ENCODE data around the gene MFNG. TPM values are rescaled to one million over a fixed set of nuclear protein-coding genes. Genes with fewer than 3 reads are reported as not detected.

Gene MFNG
- total RNA-seq, 1 experiment from 2014 or later = 3.3 TPM

DNA sequence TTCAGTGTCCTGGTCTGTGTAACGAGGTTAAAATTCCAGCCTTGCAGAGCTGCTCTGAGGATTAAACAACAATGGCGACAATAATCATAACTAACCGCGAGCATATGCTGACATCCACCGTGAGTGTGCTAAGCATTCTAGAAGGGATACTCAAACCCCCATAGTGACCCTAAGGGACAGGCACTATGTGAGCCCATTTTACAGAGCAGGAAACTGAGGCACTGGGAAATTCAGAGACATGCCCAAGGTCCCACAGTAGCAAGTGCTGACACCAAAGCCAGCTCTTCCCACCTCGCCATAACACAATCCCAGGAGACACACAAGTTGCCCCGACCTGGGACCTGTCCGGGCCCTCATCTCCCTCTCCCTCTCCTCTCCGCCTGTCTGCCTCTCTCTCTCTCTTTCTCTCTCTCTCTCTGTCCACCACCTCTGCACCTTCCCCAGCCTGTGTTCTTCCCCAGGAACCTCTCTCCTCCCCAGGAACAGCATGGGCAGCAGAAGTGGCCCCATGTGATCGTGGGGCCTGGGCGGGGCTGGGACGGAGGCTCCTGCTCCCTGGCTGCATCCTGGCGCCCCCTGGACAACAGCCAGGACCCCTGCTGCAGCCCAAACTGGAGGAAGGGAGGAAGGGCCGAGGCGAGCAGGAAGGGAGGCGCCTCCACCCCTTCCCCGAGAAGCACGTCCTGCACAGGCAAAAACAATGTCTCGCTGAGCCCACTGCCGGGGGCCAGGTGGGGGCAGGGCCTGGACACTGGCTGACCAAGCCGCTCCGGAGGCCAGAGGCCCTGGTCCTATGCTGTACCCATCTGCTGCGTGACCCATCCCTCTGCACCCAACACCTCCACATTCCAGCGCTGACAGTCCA is 14.8 kb upstream of the MFNG start:
- no peak overlapping the region for H2BK5ac ChIP-seq (ENCODE audit: insufficient read length, low read length)
- H3K4me2 ChIP-seq (ENCODE audit: insufficient read depth, insufficient read length, low read length) = no peak overlapping the region
- no peak overlapping the region for H3K9ac ChIP-seq (ENCODE audit: extremely low read depth, insufficient read length, low read length)
- H3K79me2 ChIP-seq (ENCODE audit: insufficient read depth, low read length) = no peaks in the 10 kb centered on the region
- H3K4me1 ChIP-seq (ENCODE audit: insufficient read depth, low read length) = no peaks in the 10 kb centered on the region; the same call in 1 of the 2 replicates
- no CpG with 5 or more reads among the region's 24 CpGs for WGBS (ENCODE audit: extremely low coverage, insufficient read length, low lambda C conversion rate)
- H2BK15ac ChIP-seq (ENCODE audit: low read depth, low read length) = no peak overlapping the region
- no peak overlapping the region for H3K14ac ChIP-seq (ENCODE audit: insufficient read depth, low read length)
- H3K4me1 Mint-ChIP-seq = peaks cover 20 to 45% of the 10 kb centered on the region in 2 experiments
- H3K18ac ChIP-seq (ENCODE audit: insufficient read length, low read depth, low read length) = no peak overlapping the region
- peaks cover 2% of the 10 kb centered on the region; the same call in 1 of the 2 replicates for H3K27me3 Mint-ChIP-seq (ENCODE audit: low read depth)
- no peak overlapping the region for H3K56ac ChIP-seq (ENCODE audit: insufficient read length, low read depth, low read length)
- H3K23me2 ChIP-seq (ENCODE audit: insufficient read length, low read depth, low read length, poor library complexity, severe bottlenecking) = no peaks in the 10 kb centered on the region
- H4K8ac ChIP-seq (replicated peaks; ENCODE audit: insufficient read length, low read depth, low read length) = no peak overlapping the region
- H2AFZ ChIP-seq (ENCODE audit: low read length) = no peak overlapping the region
- no peak overlapping the region for H2BK120ac ChIP-seq (ENCODE audit: low read depth, low read length, poor library complexity, severe bottlenecking)
- H3K36me3 Mint-ChIP-seq (ENCODE audit: insufficient read depth in 1 of 3, low read depth in 3 of 3) = peaks cover 0 to 21% (median 8%) of the 10 kb centered on the region in 3 experiments; a peak in 3 of 7 replicates
- H3K4me3 Mint-ChIP-seq = peak overlapping the region in 1 of 2 experiments; percentile 64; a peak in 1 of 5 replicates
- H3K79me1 ChIP-seq (ENCODE audit: insufficient read depth, low read depth, low read length, poor library complexity, severe bottlenecking) = no peaks in the 10 kb centered on the region
- H4K91ac ChIP-seq (ENCODE audit: insufficient read length, low read depth, low read length) = no peak overlapping the region
- no peaks in the 10 kb centered on the region for H3K27me3 ChIP-seq (ENCODE audit: insufficient read depth, low read length)
- H3K27ac Mint-ChIP-seq = peak overlapping the region in 1 of 3 experiments; percentile 65; a peak in 2 of 7 replicates
- TF ChIP-seq, protein P1, sequence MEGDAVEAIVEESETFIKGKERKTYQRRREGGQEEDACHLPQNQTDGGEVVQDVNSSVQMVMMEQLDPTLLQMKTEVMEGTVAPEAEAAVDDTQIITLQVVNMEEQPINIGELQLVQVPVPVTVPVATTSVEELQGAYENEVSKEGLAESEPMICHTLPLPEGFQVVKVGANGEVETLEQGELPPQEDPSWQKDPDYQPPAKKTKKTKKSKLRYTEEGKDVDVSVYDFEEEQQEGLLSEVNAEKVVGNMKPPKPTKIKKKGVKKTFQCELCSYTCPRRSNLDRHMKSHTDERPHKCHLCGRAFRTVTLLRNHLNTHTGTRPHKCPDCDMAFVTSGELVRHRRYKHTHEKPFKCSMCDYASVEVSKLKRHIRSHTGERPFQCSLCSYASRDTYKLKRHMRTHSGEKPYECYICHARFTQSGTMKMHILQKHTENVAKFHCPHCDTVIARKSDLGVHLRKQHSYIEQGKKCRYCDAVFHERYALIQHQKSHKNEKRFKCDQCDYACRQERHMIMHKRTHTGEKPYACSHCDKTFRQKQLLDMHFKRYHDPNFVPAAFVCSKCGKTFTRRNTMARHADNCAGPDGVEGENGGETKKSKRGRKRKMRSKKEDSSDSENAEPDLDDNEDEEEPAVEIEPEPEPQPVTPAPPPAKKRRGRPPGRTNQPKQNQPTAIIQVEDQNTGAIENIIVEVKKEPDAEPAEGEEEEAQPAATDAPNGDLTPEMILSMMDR (conservative IDR thresholded peaks at IDR 0.05) = no peak; the same call in 2 of the 3 replicates
- H3K4ac ChIP-seq (ENCODE audit: low read depth, low read length) = no peak overlapping the region
- H3T11ph ChIP-seq (ENCODE audit: low read length) = no peak overlapping the region
- H3K9me3 ChIP-seq (ENCODE audit: control insufficient read depth, low read depth, low read length) = no peaks in the 10 kb centered on the region
- H3K27ac ChIP-seq (ENCODE audit: insufficient read length, low read depth, low read length) = no peak overlapping the region
- H2BK20ac ChIP-seq (ENCODE audit: low read depth, low read length, poor library complexity, severe bottlenecking) = no peak overlapping the region
- H2AK5ac ChIP-seq (ENCODE audit: insufficient read length, low read length) = no peak overlapping the region
- no peak overlapping the region for H4K5ac ChIP-seq (ENCODE audit: insufficient read length, low read depth, low read length)
- H3K23ac ChIP-seq (ENCODE audit: insufficient read length, low read depth, low read length) = no peak overlapping the region
- no peaks in the 10 kb centered on the region for H4K20me1 ChIP-seq (ENCODE audit: control insufficient read depth, insufficient read depth, insufficient read length)
- DNase-seq = no peak
- H3K9me3 Mint-ChIP-seq = no peaks in the 10 kb centered on the region
- H2BK12ac ChIP-seq (ENCODE audit: insufficient read length, low read depth, low read length) = no peak overlapping the region

All from H9 (cell line).